Smooth muscle cell (in vitro differentiated cells): ENCODE measurements around the gene COBL. TPM values are rescaled to one million over a fixed set of nuclear protein-coding genes. Genes with fewer than 3 reads are reported as not detected.

ENCODE experiments used
- DNase-seq: peaks from one replicate; lab custom pipeline; 2025; ENCODE audit not compliant: unreplicated experiment; lab: John Stamatoyannopoulos, UW
- H2AFZ ChIP-seq: fragments of 200-600 bp; sonication (generic); 2 replicates; pipeline ENCODE4 v1.6.0; 2016; ENCODE audit warnings: antibody characterized with exemption, low read depth, mild to moderate bottlenecking
- H3F3A ChIP-seq: fragments of 200-600 bp; sonication (generic); 2 replicates; pipeline ENCODE4 v1.6.0; 2017; ENCODE audit warnings: antibody characterized with exemption, low read depth
- H3K27ac ChIP-seq: fragments of 200-600 bp; sonication (generic); 2 replicates; pipeline ENCODE4 v1.5.1; 2016; ENCODE audit warnings: low read depth, mild to moderate bottlenecking
- H3K27me3 ChIP-seq: fragments of 200-600 bp; sonication (generic); 2 replicates; pipeline ENCODE4 v1.6.1; 2016; ENCODE audit warnings: low read depth, mild to moderate bottlenecking
- H3K36me3 ChIP-seq: fragments of 200-600 bp; sonication (generic); 2 replicates; pipeline ENCODE4 v1.5.1; 2016; ENCODE audit warnings: low read depth
- H3K4me1 ChIP-seq: fragments of 200-600 bp; sonication (generic); 2 replicates; pipeline ENCODE4 v1.5.1; 2016; ENCODE audit warnings: low read depth
- H3K4me2 ChIP-seq: fragments of 200-600 bp; sonication (generic); 2 replicates; pipeline ENCODE4 v1.6.0; 2016; ENCODE audit warnings: mild to moderate bottlenecking
- H3K4me3 ChIP-seq: fragments of 200-600 bp; sonication (generic); 2 replicates; pipeline ENCODE4 v1.5.1; 2016; ENCODE audit warnings: mild to moderate bottlenecking
- H3K79me2 ChIP-seq: fragments of 200-600 bp; sonication (generic); 2 replicates; pipeline ENCODE4 v1.6.0; 2016; ENCODE audit warnings: low read depth, mild to moderate bottlenecking
- H3K9ac ChIP-seq: fragments of 200-600 bp; sonication (generic); 2 replicates; pipeline ENCODE4 v1.6.0; 2016; ENCODE audit warnings: low read depth
- H3K9me3 ChIP-seq: fragments of 200-600 bp; sonication (generic); replicated peaks from 2 replicates; pipeline ENCODE4 v1.5.1; 2016; ENCODE audit warnings: low read depth
- H4K20me1 ChIP-seq: fragments of 200-600 bp; sonication (generic); 2 replicates; pipeline ENCODE4 v1.6.0; 2016; ENCODE audit warnings: low read depth
- WGBS: methylation state at CpG from one replicate; pipeline ENCODE4 v1.1.7; 2016; ENCODE audit warnings: low lambda C conversion rate; 5-methylcytosine and 5-hydroxymethylcytosine counted together
- polyA plus RNA-seq: library from polyadenylated mRNA; unstranded; fragments of >200 nt; fragmentation: Nextera tagmentation; extraction: Ambion mirVana; gene quantifications from 2 replicates; pipeline ENCODE4 v1.2.1, GENCODE V29; 2016
- total RNA-seq: library from RNA; depleted of rRNA; stranded (reverse); fragments of >200 nt; gene quantifications from 2 replicates; pipeline ENCODE4 v1.2.3, GENCODE V29; 2014
- TF ChIP-seq, protein P1 (sequence below): fragments of 200-600 bp; sonication (generic); IDR thresholded peaks from 2 replicates; pipeline ENCODE4 v1.5.1; 2017; ENCODE audit warnings: borderline replicate concordance, mild to moderate bottlenecking, antibody characterized with exemption; ENCODE audit not compliant: insufficient read depth, poor library complexity, severe bottlenecking

COBL gene
- total and polyA plus RNA-seq, 2 experiments from 2014 or later = 0.47 to 2.8 TPM

DNA sequence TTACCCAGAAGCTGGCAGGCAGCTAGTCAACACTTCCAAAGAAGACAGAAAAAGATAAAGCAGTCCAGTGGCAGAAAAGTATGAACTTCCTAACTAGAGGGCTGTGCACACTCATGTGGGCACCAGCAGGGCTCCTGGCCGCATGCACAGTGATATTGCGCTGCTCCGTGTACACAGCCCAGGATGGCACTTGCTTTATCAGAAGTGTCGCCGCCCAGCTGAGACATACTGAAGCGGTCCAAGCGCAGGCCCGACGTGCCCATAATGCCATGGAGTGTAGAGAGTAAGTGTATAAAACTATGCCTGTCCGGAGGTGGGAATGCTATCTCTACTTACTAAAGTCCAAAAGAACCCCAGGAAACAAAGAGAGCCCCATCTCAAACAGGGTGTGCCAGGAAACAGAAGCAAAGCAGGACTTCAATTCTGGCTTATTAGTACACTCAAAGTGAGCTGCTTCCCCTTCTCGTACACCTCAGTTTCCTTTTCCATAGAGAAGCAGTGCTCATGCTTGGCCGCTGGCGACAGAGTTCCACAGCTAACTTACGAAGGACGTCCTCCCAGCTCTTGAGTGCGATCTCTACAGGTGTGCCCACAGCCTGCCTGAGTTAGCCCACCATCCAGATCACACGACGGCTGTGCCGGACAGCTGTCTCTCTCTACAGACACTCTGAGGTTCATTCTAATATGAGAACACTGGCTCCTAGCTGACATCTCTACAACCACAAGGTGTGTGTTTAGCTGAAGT is 234.3 kb downstream of the COBL start:
- H4K20me1 ChIP-seq = no peaks in the 10 kb centered on the region
- WGBS = 88% methylated on average over 19 of the region's 19 CpGs
- no peaks in the 10 kb centered on the region for H3K27me3 ChIP-seq
- TF ChIP-seq, protein P1, sequence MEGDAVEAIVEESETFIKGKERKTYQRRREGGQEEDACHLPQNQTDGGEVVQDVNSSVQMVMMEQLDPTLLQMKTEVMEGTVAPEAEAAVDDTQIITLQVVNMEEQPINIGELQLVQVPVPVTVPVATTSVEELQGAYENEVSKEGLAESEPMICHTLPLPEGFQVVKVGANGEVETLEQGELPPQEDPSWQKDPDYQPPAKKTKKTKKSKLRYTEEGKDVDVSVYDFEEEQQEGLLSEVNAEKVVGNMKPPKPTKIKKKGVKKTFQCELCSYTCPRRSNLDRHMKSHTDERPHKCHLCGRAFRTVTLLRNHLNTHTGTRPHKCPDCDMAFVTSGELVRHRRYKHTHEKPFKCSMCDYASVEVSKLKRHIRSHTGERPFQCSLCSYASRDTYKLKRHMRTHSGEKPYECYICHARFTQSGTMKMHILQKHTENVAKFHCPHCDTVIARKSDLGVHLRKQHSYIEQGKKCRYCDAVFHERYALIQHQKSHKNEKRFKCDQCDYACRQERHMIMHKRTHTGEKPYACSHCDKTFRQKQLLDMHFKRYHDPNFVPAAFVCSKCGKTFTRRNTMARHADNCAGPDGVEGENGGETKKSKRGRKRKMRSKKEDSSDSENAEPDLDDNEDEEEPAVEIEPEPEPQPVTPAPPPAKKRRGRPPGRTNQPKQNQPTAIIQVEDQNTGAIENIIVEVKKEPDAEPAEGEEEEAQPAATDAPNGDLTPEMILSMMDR = no peak
- no peak for DNase-seq
- no peak overlapping the region for H3K9ac ChIP-seq
- H3K27ac ChIP-seq = no peak overlapping the region
- no peak overlapping the region for H3K4me2 ChIP-seq
- no peak overlapping the region for H3K4me3 ChIP-seq
- H3K4me1 ChIP-seq = peaks cover 5% of the 10 kb centered on the region
- no peaks in the 10 kb centered on the region for H3F3A ChIP-seq
- no peaks in the 10 kb centered on the region for H3K36me3 ChIP-seq
- H3K79me2 ChIP-seq = no peaks in the 10 kb centered on the region
- no peaks in the 10 kb centered on the region for H3K9me3 ChIP-seq
- H2AFZ ChIP-seq = no peak overlapping the region

DNA sequence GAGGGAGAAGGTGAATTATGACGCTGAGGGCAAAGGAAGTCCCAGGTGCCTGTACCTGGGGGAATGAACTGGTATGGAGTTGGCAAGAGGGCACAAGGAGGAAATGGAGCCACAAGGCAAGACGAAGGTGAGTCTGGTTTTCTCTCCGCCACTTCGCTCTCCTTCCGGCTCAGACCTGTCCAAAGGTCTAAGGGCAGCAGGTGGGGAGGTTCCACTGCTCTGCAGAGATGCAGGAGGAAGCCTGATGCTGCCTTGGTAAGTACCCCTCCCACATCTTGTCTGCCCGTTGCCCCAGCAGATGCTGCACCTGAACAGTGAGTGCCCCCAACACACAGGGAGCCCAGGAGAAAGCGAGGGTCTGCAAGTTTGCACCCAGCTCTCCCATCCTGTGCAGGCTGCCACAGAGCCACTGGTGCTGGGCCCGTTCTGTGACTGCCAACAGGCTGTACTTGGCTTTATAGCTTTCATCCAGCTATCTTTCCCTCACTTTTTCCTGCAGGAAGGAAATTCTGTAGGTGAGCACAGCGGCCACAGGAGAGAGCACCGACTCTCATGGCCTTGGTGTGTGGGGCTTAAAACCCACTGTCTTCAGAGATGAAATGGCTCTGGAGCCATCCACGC is 235.2 kb downstream of the COBL start:
- Histone ChIP-seq H3K9ac (no peak overlapping the region), H3K4me1 (peaks cover 5% of the 10 kb centered on the region), H3F3A (no peaks in the 10 kb centered on the region), H3K27me3 (no peaks in the 10 kb centered on the region), H3K4me2 (no peak overlapping the region), H3K9me3 (no peaks in the 10 kb centered on the region), H3K4me3 (no peak overlapping the region), H3K27ac (no peak overlapping the region), H2AFZ (no peak overlapping the region), H4K20me1 (no peaks in the 10 kb centered on the region), H3K36me3 (no peaks in the 10 kb centered on the region), H3K79me2 (no peaks in the 10 kb centered on the region)
- 82% methylated on average over 11 of the region's 11 CpGs for WGBS
- DNase-seq = no peak
- TF ChIP-seq, protein P1 = no peak

DNA sequence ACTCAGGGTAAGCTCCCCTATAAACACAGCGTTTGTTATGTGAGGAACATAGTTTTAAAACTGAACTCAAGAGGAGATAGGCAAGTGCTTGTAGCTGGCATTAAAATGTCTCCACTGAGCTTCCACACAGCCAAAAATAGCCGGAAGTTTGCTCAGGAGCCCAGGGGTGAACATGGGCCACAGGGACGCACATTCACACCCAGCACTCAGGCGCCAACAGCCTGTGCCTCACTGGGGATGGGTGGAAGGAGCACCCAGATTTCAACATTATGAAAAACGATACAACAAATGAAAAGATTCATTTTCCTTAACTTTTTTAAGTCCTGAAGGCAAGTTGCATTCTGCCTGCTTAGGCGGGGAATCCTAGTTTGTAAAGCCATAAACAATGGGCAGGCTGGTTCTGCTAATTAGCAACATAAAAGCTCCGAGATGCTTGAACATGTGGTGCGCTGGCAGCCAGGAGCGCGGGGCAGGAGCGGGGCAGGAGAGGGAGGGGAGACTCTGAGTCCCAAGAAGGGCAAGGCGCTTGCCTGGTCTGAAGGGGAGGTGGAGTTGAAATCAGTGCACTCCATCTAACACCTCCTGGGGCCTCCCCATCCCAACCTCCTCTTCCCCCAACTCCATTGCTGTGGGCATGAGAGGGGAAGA is 235.9 kb downstream of the COBL start:
- no peak overlapping the region for H3K4me2 ChIP-seq
- no peaks in the 10 kb centered on the region for H3K27me3 ChIP-seq
- DNase-seq = no peak
- H3K79me2 ChIP-seq = no peaks in the 10 kb centered on the region
- peaks cover 5% of the 10 kb centered on the region for H3K4me1 ChIP-seq
- H3F3A ChIP-seq = no peaks in the 10 kb centered on the region
- H3K36me3 ChIP-seq = no peaks in the 10 kb centered on the region
- H4K20me1 ChIP-seq = no peaks in the 10 kb centered on the region
- H3K9ac ChIP-seq = no peak overlapping the region
- TF ChIP-seq, protein P1 = no peak
- 57% methylated on average over 12 of the region's 12 CpGs for WGBS
- H3K27ac ChIP-seq = no peak overlapping the region
- no peaks in the 10 kb centered on the region for H3K9me3 ChIP-seq
- H3K4me3 ChIP-seq = no peak overlapping the region
- H2AFZ ChIP-seq = no peak overlapping the region
